GM19463 (cell line): ENCODE results near the gene FRG2C.
"Not testable (repeated sequence)": the region's sequence is repeated elsewhere in the genome, so short reads cannot be mapped to it uniquely, and the experiment has no call there.

Experiments used
- ATAC-seq: cut with Tn5 transposase; IDR thresholded peaks from one replicate; pipeline ENCODE4 v1.9.1; 2021; ENCODE audit warnings: mild to moderate bottlenecking, moderate library complexity; ENCODE audit not compliant: unreplicated experiment

FRG2C gene

GRCh38 chr3:75669348-75670297 is 5.5 kb downstream of the FRG2C start:
- ATAC-seq: not testable (repeated sequence)

- not testable (repeated sequence) for ATAC-seq
Measured at GRCh38 chr3:75670298-75671286, 6.5 kb downstream of the FRG2C start.

- ATAC-seq: not testable (repeated sequence)
Measured at GRCh38 chr3:75671287-75672139, 7.4 kb downstream of the FRG2C start.

GRCh38 chr3:75672140-75672775 is 8.1 kb downstream of the FRG2C start:
- ATAC-seq: not testable (repeated sequence)

GRCh38 chr3:75683965-75684364 is 19.8 kb downstream of the FRG2C start:
- not testable (repeated sequence) for ATAC-seq

- ATAC-seq: no peak
Measured at GRCh38 chr3:75687323-75687722, 23.2 kb downstream of the FRG2C start.

GRCh38 chr3:75692061-75692460 is 27.9 kb downstream of the FRG2C start:
- no peak for ATAC-seq
